Testis (tissue), 2 donors: ENCODE measurements around the gene MEIOB.

Experiments
- POLR2A ChIP-seq: fragments of 450-650 bp; IDR thresholded peaks from one replicate; pipeline ENCODE4 v1.6.1; 2017; ENCODE audit warnings: antibody characterized with exemption, mild to moderate bottlenecking, moderate library complexity
- TF ChIP-seq, protein P1 (sequence below), 3 experiments: fragments of 450-650 bp in 2 of 3; fragments of 200-600 bp in 1 of 3; sonication (generic) in 1 of 3; IDR thresholded peaks; one replicate each; pipeline ENCODE4 v1.5.1; 2016 to 2019; ENCODE audit warnings: antibody characterized with exemption in 3 of 3, mild to moderate bottlenecking in 2 of 3, moderate library complexity in 1 of 3

DNA sequence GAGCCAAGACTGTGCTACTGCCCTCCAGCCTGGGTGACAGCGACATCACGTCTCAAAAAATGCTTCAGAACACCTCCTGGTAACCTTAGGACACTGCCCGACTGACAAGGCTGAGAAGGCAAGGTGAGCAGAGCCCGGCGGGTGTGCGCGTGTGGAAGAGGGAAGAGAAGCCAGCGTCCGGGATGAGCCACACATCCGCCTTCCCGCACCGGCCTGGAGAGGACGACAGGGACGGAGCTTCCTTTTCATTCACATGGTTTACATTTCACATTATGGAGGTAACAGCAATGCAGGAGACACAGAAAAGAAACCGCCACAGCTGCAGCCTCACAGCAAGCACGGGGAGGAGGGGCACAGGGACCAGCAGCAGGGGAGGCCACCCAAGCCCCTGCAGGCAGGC, 61.9 kb downstream of the MEIOB start:
- TF ChIP-seq, protein P1, sequence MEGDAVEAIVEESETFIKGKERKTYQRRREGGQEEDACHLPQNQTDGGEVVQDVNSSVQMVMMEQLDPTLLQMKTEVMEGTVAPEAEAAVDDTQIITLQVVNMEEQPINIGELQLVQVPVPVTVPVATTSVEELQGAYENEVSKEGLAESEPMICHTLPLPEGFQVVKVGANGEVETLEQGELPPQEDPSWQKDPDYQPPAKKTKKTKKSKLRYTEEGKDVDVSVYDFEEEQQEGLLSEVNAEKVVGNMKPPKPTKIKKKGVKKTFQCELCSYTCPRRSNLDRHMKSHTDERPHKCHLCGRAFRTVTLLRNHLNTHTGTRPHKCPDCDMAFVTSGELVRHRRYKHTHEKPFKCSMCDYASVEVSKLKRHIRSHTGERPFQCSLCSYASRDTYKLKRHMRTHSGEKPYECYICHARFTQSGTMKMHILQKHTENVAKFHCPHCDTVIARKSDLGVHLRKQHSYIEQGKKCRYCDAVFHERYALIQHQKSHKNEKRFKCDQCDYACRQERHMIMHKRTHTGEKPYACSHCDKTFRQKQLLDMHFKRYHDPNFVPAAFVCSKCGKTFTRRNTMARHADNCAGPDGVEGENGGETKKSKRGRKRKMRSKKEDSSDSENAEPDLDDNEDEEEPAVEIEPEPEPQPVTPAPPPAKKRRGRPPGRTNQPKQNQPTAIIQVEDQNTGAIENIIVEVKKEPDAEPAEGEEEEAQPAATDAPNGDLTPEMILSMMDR (IDR thresholded peaks at IDR 0.05): no peak
- no peak for TF ChIP-seq POLR2A
